GM21737 (cell line): ENCODE results near the gene LBX2.
A peak's percentile ranks its signal among the peaks of the same experiment; 100 is the strongest.
"Not testable (repeated sequence)": the region's sequence is repeated elsewhere in the genome, so short reads cannot be mapped to it uniquely, and the experiment has no call there.

ENCODE experiments used
- ATAC-seq: cut with Tn5 transposase; IDR thresholded peaks from one replicate; pipeline ENCODE4 v1.9.1; 2021; ENCODE audit warnings: mild to moderate bottlenecking, moderate library complexity; ENCODE audit not compliant: unreplicated experiment

Gene LBX2

GRCh38 chr2:74486141-74486540, 13.3 kb downstream of the LBX2 start:
- no peak for ATAC-seq

- not testable (repeated sequence) for ATAC-seq
Observed at GRCh38 chr2:74483675-74484164, 15.7 kb downstream of the LBX2 start.

GRCh38 chr2:74482801-74483674, 16.4 kb downstream of the LBX2 start, which contains the start of the genes CCDC142 and TTC31:
Gene CCDC142, minus strand, starts transcription at chr2:74482998. Its CDS starts 161 bp downstream, at chr2:74482837.
Gene TTC31, plus strand, starts transcription at chr2:74483081. Its CDS starts 15 bp downstream, at chr2:74483096.
- ATAC-seq, result peak; percentile 83

GRCh38 chr2:74481961-74482800, 17.2 kb downstream of the LBX2 start:
- peak; percentile 32 for ATAC-seq

- no peak for ATAC-seq
Observed at GRCh38 chr2:74481431-74481830, 18.0 kb downstream of the LBX2 start.

- no peak for ATAC-seq
Observed at GRCh38 chr2:74474899-74475298, 24.5 kb downstream of the LBX2 start.

GRCh38 chr2:74474481-74474880, 24.9 kb downstream of the LBX2 start:
- no peak for ATAC-seq

GRCh38 chr2:74472945-74473258, 26.5 kb downstream of the LBX2 start:
- ATAC-seq, result no peak

GRCh38 chr2:74472086-74472944, 27.1 kb downstream of the LBX2 start, which contains the start of gene MRPL53:
Gene MRPL53, minus strand, starts transcription at chr2:74472680. Its CDS starts 20 bp downstream, at chr2:74472660.
- peak; percentile 76 for ATAC-seq

GRCh38 chr2:74471332-74472065, 27.9 kb downstream of the LBX2 start:
- ATAC-seq, result no peak

- ATAC-seq, result not testable (repeated sequence)
Observed at GRCh38 chr2:74470742-74471141, 28.7 kb downstream of the LBX2 start.

- peak; percentile 15 for ATAC-seq
Observed at GRCh38 chr2:74464406-74464805, 35.0 kb downstream of the LBX2 start.

GRCh38 chr2:74462786-74463105, 36.7 kb downstream of the LBX2 start:
- no peak for ATAC-seq

- no peak for ATAC-seq
Observed at GRCh38 chr2:74462054-74462785, 37.2 kb downstream of the LBX2 start.

- ATAC-seq, result no peak
Observed at GRCh38 chr2:74461187-74462053, 38.0 kb downstream of the LBX2 start.

- ATAC-seq, result not testable (repeated sequence)
Observed at GRCh38 chr2:74460187-74460586, 39.2 kb downstream of the LBX2 start.

GRCh38 chr2:74459503-74460118, 39.8 kb downstream of the LBX2 start:
- not testable (repeated sequence) for ATAC-seq

GRCh38 chr2:74458938-74459363, 40.5 kb downstream of the LBX2 start:
- ATAC-seq, result no peak
